Measurements from ENCODE around the gene SDC3.

DNA sequence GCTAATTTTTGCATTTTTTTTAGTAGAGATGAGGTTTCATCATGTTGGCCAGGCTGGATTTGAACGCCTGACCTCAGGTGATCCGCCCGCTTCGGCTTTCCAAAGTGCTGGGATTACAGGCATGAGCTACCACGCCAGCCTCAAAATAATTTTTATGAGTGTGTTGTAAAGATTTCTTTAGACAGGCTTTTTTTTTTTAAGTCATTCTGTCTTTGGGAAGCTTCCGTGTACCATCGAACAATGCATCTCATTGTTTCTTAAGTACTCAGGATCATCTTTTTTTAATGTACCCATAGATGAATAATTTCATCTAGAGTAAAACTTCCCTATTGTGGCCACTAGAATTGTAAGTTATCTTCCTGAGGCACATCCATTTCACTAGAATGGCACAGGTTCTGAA, 19.6 kb upstream of the SDC3 start:
- TF ChIP-seq, protein P1, sequence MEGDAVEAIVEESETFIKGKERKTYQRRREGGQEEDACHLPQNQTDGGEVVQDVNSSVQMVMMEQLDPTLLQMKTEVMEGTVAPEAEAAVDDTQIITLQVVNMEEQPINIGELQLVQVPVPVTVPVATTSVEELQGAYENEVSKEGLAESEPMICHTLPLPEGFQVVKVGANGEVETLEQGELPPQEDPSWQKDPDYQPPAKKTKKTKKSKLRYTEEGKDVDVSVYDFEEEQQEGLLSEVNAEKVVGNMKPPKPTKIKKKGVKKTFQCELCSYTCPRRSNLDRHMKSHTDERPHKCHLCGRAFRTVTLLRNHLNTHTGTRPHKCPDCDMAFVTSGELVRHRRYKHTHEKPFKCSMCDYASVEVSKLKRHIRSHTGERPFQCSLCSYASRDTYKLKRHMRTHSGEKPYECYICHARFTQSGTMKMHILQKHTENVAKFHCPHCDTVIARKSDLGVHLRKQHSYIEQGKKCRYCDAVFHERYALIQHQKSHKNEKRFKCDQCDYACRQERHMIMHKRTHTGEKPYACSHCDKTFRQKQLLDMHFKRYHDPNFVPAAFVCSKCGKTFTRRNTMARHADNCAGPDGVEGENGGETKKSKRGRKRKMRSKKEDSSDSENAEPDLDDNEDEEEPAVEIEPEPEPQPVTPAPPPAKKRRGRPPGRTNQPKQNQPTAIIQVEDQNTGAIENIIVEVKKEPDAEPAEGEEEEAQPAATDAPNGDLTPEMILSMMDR (IDR thresholded peaks at IDR 0.05) = no peak
- TF ChIP-seq POLR2A (IDR thresholded peaks at IDR 0.05) = no peak
